Tibial artery (tissue), 4 donors: ENCODE measurements around the gene IFNA4.
A peak's percentile ranks its signal among the peaks of the same experiment; 100 is the strongest.
"Not testable (repeated sequence)": the region's sequence is repeated elsewhere in the genome, so short reads cannot be mapped to it uniquely, and the experiment has no call there.

Source experiments
- DNase-seq, 2 donors: peaks; one replicate each; pipeline ENCODE4 v3.0.0-alpha.2; 2019
- H3K27ac ChIP-seq, 2 donors: fragments of 200-600 bp; sonication (generic) in 1 of 2; 1 replicate in 1 of 2; 2 replicates in 1 of 2; pipeline ENCODE4 v1.5.1; 2018 to 2019; ENCODE audit warnings: mild to moderate bottlenecking in 1 of 2
- H3K27me3 ChIP-seq, 2 donors: fragments of 200-600 bp; sonication (generic) in 1 of 2; one replicate each; pipeline versions ENCODE4 v1.5.1 to v1.6.0; 2016 to 2019
- H3K36me3 ChIP-seq, 3 donors: fragments of 200-600 bp; sonication (generic) in 2 of 3; one replicate each; pipeline ENCODE4 v1.5.1; 2016 to 2019; ENCODE audit warnings: mild to moderate bottlenecking in 2 of 3
- H3K4me1 ChIP-seq, 4 donors: fragments of 200-600 bp; sonication (generic) in 2 of 4; 1 replicate in 3 of 4; 2 replicates in 1 of 4; pipeline ENCODE4 v1.5.1; 2016 to 2019
- H3K4me3 ChIP-seq, 2 donors: fragments of 200-600 bp; sonication (generic) in 1 of 2; 1 replicate in 1 of 2; 2 replicates in 1 of 2; pipeline ENCODE4 v1.5.1; 2018 to 2019; ENCODE audit warnings: mild to moderate bottlenecking in 2 of 2
- H3K9me3 ChIP-seq, 3 donors: fragments of 200-600 bp; sonication (generic) in 1 of 3; one replicate each; pipeline ENCODE4 v1.5.1; 2016 to 2019
- intact Hi-C: fragments of 100-400 bp; cut with DNase I; formaldehyde crosslinking; loops from one replicate; pipeline ENCODE4 v1.15.0; 2023; ENCODE audit warnings: low total_unique reads
- TF ChIP-seq, protein P1 (sequence below), 2 experiments: fragments of 200-600 bp in 1 of 2; fragments of 450-650 bp in 1 of 2; IDR thresholded peaks; one replicate each; pipeline ENCODE4 v1.5.1; 2017 to 2019; ENCODE audit warnings: antibody characterized with exemption in 2 of 2, mild to moderate bottlenecking in 1 of 2, moderate library complexity in 1 of 2

IFNA4 gene

DNA sequence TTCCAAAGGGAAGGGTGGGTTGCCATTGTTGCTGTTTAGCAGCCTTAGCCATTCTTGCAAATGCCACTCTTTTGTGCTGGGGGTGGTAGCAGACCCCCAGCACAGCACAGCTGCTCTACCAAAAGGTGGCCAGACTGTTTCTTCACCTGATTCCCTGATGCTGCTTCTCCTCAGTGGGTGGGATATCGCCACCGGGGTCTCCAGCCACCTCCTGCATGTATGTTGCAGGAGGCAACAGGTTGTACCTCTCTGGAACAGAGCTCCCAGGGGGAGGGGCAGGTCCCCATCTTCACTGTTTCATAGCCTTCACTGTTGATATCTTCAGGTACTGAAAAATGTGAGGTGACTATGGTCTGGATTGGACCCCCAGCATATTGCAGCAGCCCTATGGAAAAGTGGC lies 23.4 kb upstream of the IFNA4 start:
- intact Hi-C loops, H3K27ac ChIP-seq, H3K36me3 ChIP-seq, H3K4me3 ChIP-seq, H3K4me1 ChIP-seq, H3K27me3 ChIP-seq, DNase-seq, H3K9me3 ChIP-seq: not testable (repeated sequence)

DNA sequence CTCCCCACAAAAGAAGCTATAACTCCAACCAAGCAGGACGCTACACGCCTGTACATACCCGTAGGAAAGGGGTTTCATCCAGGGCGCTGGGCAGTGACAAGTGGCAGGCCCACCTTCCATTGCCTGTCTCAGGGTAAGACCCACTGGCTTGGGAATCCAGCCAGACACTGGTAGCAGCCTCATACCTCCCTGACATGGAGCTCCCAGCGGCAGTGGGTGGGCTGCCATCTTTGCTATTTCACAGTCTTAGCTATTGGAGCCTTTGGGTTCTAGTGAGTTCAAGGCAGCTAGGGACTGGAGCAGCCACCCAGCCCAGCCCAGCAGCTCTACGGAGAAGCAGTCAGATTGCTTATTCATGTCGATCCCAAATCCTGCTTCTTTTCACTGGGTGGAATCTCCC lies 22.9 kb upstream of the IFNA4 start:
- Histone ChIP-seq H3K4me3 (no peak overlapping the region), H3K27me3 (no peaks in the 10 kb centered on the region), H3K36me3 (no peaks in the 10 kb centered on the region), H3K4me1 (no peaks in the 10 kb centered on the region), H3K27ac (no peak overlapping the region), H3K9me3 (no peaks in the 10 kb centered on the region)
- DNase-seq = no peak
- intact Hi-C loops = no loop called here
- TF ChIP-seq, protein P1, sequence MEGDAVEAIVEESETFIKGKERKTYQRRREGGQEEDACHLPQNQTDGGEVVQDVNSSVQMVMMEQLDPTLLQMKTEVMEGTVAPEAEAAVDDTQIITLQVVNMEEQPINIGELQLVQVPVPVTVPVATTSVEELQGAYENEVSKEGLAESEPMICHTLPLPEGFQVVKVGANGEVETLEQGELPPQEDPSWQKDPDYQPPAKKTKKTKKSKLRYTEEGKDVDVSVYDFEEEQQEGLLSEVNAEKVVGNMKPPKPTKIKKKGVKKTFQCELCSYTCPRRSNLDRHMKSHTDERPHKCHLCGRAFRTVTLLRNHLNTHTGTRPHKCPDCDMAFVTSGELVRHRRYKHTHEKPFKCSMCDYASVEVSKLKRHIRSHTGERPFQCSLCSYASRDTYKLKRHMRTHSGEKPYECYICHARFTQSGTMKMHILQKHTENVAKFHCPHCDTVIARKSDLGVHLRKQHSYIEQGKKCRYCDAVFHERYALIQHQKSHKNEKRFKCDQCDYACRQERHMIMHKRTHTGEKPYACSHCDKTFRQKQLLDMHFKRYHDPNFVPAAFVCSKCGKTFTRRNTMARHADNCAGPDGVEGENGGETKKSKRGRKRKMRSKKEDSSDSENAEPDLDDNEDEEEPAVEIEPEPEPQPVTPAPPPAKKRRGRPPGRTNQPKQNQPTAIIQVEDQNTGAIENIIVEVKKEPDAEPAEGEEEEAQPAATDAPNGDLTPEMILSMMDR (IDR thresholded peaks at IDR 0.05) = no peak

DNA sequence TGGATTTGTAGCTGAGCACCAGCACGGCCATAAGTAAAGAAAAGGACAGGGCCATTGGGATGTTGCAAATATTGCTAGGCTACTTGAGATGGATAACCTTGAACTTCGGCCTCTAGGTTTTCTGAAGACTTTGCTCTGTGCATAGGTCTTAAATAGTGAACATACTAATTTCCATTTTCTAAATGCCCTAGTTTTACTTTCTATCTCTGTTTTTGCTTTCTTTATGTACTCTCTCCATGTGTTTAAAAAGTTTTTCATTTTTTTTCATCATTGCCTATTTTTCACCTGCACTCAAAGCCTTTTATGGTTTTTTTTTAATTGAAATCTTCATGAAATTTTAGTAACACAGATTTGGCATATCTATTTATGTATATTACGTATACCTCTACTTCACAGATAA lies 19.7 kb upstream of the IFNA4 start, which contains the start of gene IFNA10:
TSS of gene IFNA10 (minus strand) at position 101 of the 400 bp plus-strand sequence. CDS start at position 55, 46 bp downstream.
- H3K4me1 ChIP-seq, H3K36me3 ChIP-seq, H3K27ac ChIP-seq, DNase-seq, intact Hi-C loops, H3K27me3 ChIP-seq, H3K9me3 ChIP-seq, H3K4me3 ChIP-seq: not testable (repeated sequence)

DNA sequence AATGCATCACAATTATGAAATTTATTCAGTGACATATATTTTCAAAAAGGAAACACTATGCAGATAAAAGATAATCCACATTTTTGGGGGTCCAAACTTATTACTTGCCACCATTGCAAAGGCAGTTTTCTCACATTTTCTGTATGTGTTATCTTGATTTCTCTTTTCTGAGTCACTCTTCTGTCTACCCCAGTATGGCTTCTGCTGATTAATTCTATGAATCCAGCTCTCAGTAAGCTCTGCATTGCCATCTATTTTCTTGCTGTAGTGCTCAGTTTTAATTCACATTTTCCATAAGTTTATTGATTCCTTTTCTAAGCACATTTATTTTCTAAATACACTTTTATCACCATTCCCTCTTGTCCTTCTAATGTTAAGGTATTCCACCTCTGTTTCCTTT lies 17.8 kb upstream of the IFNA4 start:
- Histone ChIP-seq H3K36me3 (no peaks in the 10 kb centered on the region), H3K4me3 (no peak overlapping the region), H3K27me3 (no peaks in the 10 kb centered on the region), H3K9me3 (no peaks in the 10 kb centered on the region), H3K27ac (no peak overlapping the region), H3K4me1 (no peaks in the 10 kb centered on the region)
- intact Hi-C loops = no loop called here
- TF ChIP-seq, protein P1 (IDR thresholded peaks at IDR 0.05) = no peak
- no peak for DNase-seq

DNA sequence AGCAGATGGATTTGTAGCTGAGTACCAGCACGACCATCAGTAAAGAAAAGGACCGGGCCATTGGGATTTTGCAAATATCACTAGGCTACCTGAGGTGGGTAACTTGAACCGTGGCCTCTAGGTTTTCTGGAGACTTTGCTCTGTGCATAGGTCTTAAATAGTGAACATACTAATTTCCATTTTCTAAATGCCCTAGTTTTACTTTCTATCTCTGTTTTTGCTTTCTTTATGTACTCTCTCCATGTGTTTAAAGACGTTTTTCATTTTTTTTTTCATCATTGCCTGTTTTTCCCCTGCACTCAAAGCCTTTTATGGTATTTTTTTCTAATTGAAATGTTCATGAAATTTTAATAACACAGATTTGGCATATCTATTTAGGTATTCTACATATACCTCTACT lies 14.7 kb upstream of the IFNA4 start, which contains the start of gene IFNA7:
TSS of gene IFNA7 (minus strand) at position 101 of the 400 bp plus-strand sequence. CDS start at position 61, 40 bp downstream.
- intact Hi-C loops, H3K4me3 ChIP-seq, H3K27ac ChIP-seq: not testable (repeated sequence)

DNA sequence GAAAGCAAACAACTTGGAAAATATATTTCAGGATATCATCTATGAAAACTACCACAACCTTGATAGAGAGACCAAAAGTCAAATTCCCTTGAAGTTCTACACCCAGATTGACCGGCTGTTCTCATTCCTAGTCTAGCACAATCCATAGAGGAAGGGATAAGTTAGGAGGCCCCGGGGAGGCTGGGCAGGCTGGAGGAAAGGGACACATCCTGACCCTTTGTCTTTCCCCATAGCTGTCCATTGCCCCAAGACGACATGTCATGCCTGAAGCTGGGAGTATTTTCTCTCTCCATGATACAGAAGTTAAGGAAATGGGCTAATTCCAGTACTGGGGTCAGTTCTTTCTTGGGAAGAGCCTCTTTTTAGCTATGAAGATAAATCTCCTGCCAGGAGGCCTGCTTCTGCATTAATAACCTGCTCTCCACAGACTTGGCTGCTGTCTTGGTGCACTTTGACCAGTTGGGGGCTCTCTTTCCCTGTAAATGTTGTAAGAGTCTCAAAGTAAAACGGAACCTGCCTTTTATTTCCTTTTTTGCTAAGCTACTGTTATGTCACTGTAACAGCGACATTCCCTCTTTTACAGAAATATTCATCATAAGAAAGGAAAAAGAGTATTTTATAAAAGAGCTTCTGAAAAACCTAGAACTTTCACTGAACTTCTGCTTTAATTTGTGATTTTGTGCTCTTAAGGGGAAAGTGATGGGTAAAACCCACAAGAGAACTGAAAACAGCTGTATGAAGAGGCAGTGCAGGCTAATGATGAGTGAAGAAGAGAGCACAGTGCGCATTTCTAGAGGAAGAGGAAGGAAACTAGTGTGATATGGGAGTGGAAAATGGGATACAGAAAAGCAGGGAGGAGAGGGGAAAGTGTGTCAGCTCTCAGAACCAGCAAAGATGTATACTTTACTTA lies 7.7 kb upstream of the IFNA4 start:
- H3K4me1 ChIP-seq, H3K27me3 ChIP-seq, H3K36me3 ChIP-seq, H3K27ac ChIP-seq, H3K4me3 ChIP-seq, intact Hi-C loops, H3K9me3 ChIP-seq: not testable (repeated sequence)
- peak in 1 of 2 donors; percentile 40 for DNase-seq
- TF ChIP-seq, protein P1 (IDR thresholded peaks at IDR 0.05) = peak; percentile 16 to 30

More for the DNA sequence above, 14.7 kb upstream of the IFNA4 start, which contains the start of gene IFNA7:
- DNase-seq, H3K27me3 ChIP-seq, H3K36me3 ChIP-seq, H3K4me1 ChIP-seq, H3K9me3 ChIP-seq: not testable (repeated sequence)
